K562 (cell line): ENCODE results near the gene HOXA5. TPM values are rescaled to one million over a fixed set of nuclear protein-coding genes. Genes with fewer than 3 reads are reported as not detected.

Experiments
- KLF1 ChIP-seq: fragments of 450-650 bp; IDR thresholded peaks from 2 replicates; pipeline ENCODE4 v1.6.1; 2016; ENCODE audit warnings: missing genetic modification characterization, missing compliant biosample characterization
- MGA ChIP-seq: fragments of 450-650 bp; IDR thresholded peaks from 2 replicates; pipeline ENCODE4 v1.6.1; 2016; ENCODE audit warnings: mild to moderate bottlenecking, moderate library complexity
- PURB ChIP-seq: sonication (generic); formaldehyde crosslinking; IDR thresholded peaks from 2 replicates; pipeline ENCODE4 v1.9.0; 2021; ENCODE audit warnings: low read depth, mild to moderate bottlenecking, missing genetic modification reagents
- RFX5 ChIP-seq: IDR thresholded peaks from 2 replicates; pipeline ENCODE4 v1.6.1; 2011; ENCODE audit warnings: low read depth, mild to moderate bottlenecking, improper control_type of control experiment, low read length
- STAG1 ChIP-seq: sonication (generic); formaldehyde crosslinking; IDR thresholded peaks from 2 replicates; pipeline ENCODE4 v1.5.0; 2020; ENCODE audit warnings: missing genetic modification reagents, borderline replicate concordance
- polyA plus RNA-seq, 8 experiments: library from polyadenylated mRNA; depleted of rRNA in 4 of 8; stranded (reverse) in 5 of 8; unstranded in 3 of 8; fragments of >200 nt; fragmentation: Nextera tagmentation in 2 of 8; fragmentation: Illumina TruSeq in 1 of 8; extraction: Ambion mirVana in 2 of 8; extraction: Trizol in 1 of 8; gene quantifications; 2 replicates each; pipeline versions ENCODE4 v1.2.1 to v1.2.3, GENCODE V29; 2011 to 2014; ENCODE audit warnings: inconsistent platforms in 1 of 8, missing spikeins in 1 of 8
- total RNA-seq, 7 experiments: library from RNA; depleted of rRNA in 6 of 7; stranded (reverse); fragments of >200 nt in 6 of 7; fragmentation: Illumina TruSeq in 2 of 7; extraction: Trizol in 2 of 7; gene quantifications; 2 replicates each; pipeline versions ENCODE4 v1.2.1 to v1.2.3, GENCODE V29; 2011 to 2021; ENCODE audit warnings: low replicate concordance in 1 of 7

Gene HOXA5
- total and polyA plus RNA-seq, 9 of the 15 experiments (the other 6 are each of a cell fraction or from before 2014, with no cell fraction given), result 0.13 TPM; not detected in 8

- TF ChIP-seq MGA (no peak), RFX5 (no peak), PURB (CRISPR knock-in tag) (no peak), STAG1 (CRISPR knock-in tag) (no peak), KLF1 (tag) (no peak)
- TF ChIP-seq, all 486 proteins: peak for 0
Observed at GRCh38 chr7:27148756-27149641, 5.5 kb upstream of the HOXA5 start (continued).
